D721Med (cell line): Measurements from ENCODE around the gene CD300H.

Experiments
- DNase-seq: peaks from one replicate; pipeline ENCODE4 v3.0.0; 2011; ENCODE audit warnings: low spot score; ENCODE audit not compliant: insufficient read length
- FAIRE-seq: peaks from 2 replicates; lab custom pipeline; 2011; peaks lifted over from hg19 to GRCh38; lab: Jason Lieb, UNC
- TF ChIP-seq, protein P1 (sequence below): IDR thresholded peaks from 2 replicates; pipeline ENCODE4 v1.5.1; 2012; ENCODE audit warnings: mild to moderate bottlenecking, control low read depth; ENCODE audit not compliant: insufficient read depth; ENCODE audit errors: missing control alignments

The CD300H gene

DNA sequence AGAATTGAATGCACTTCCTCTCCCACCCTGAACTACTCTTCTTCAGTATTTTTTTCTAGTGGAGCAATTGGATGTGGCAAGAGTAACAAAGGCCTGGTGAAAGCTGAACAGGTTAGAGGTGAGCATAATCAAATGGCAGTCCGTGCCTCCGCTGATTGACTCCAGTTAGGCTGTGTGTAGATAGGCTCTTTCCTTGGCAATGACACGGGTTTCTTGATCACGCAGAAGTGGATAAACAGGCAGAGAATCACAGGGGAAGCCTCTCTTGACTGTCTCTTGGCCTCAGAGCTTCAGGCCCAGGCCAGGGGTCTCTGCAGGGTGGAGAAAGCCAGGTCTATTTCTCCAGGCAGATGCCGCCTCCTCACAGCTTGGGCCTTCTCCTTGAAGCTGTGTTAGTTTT, 40.2 kb downstream of the CD300H start:
- DNase-seq (no peak), FAIRE-seq (no peak)
- TF ChIP-seq, protein P1, sequence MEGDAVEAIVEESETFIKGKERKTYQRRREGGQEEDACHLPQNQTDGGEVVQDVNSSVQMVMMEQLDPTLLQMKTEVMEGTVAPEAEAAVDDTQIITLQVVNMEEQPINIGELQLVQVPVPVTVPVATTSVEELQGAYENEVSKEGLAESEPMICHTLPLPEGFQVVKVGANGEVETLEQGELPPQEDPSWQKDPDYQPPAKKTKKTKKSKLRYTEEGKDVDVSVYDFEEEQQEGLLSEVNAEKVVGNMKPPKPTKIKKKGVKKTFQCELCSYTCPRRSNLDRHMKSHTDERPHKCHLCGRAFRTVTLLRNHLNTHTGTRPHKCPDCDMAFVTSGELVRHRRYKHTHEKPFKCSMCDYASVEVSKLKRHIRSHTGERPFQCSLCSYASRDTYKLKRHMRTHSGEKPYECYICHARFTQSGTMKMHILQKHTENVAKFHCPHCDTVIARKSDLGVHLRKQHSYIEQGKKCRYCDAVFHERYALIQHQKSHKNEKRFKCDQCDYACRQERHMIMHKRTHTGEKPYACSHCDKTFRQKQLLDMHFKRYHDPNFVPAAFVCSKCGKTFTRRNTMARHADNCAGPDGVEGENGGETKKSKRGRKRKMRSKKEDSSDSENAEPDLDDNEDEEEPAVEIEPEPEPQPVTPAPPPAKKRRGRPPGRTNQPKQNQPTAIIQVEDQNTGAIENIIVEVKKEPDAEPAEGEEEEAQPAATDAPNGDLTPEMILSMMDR, result no peak

DNA sequence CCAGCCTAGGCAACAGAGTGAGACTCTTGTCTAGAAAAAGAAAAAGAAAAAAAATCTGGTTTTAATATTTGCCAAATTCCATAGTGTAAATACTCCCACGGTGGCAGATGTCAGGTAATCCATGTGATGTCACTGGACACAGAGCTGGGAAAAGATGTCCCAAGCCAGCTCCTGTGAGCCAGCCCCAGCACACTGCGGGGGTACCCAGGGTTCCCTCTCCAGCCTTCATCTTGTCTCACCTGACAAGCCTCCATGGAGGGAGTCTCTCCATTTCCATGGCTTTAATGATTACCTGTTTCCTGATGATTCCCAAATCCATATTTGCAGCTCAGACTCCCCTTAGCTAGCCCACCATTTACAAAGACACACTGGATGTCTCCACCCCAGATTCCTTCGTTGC, 40.6 kb downstream of the CD300H start:
- no peak for DNase-seq
- TF ChIP-seq, protein P1, result no peak
- FAIRE-seq, result no peak

DNA sequence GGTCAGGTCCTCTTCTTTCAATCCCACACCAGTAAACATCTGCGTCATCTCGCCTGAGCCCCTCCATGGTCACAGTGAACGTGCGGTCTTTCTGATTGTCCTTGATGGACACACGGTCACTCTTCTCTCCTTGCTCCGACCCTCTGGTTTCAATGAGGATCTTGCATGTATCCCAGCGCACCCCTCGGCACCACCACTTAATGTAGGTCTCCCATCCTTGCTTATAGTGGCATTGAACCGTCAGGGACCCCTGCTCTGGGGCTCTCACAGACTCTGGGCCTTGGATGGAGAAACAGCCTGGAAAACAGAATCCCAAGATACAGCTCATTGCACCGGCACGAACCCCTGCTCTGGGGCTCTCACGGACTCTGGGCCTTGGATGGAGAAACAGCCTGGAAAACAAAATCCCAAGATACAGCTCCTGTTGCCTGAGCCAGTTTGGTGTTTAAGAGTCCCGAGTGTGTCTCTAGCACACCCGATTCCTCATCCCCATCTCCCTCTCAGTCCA, 41.5 kb downstream of the CD300H start:
- TF ChIP-seq, protein P1, result no peak
- FAIRE-seq (no peak), DNase-seq (no peak)

DNA sequence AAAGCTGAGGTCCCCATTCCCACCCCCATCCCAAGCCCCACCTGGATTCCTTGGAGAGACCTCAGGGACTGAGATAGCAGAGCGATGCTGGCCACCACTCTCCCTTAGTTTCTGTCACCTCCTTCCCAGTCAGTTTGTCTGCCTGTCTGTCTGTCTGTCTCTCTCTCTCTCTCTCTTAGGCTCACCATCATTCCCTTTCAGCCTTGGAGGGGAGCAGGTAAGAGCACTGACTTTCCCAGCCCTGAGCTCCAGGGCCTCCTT, 41.9 kb downstream of the CD300H start:
- TF ChIP-seq, protein P1, result no peak
- DNase-seq (no peak), FAIRE-seq (no peak)

DNA sequence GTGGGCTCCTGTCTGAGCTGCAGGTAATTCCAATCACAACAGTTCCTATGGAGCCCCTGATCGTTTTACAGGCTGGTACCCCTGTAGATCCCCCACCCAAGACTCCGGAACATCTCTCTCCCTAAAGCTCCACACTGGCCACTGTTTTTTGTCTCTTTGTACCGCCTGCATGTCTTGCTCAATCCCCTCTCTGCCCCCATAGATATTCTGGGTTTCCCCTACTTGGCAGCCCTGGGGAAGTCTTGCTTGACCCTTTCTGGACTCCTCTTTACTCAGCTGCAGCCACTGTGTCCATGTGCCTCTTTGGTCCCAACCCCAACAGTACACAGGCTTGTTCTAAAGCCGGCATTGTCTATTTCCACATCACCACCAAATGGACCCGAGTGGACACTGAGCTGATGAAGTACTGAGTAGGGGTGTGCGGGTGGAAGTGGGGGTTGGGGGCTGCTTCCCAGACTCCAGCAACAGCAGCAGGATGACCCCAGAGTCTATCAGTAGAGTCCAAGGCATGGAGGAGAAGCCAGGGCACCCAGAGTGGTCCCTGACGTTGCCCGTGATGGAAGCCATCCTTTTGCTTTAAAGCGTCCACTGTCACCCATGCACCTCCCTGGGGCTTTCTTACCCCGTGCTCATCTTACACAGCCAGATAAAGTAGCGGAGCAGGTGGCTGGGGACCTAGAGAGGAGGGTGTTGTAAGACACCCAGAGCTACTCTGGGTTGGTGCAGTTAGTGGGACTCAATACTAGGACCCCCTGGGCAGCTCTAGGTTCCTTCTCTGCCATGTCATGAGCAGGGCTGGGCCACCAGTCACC, 42.5 kb downstream of the CD300H start:
- FAIRE-seq, result no peak
- no peak for DNase-seq
- TF ChIP-seq, protein P1, result no peak

DNA sequence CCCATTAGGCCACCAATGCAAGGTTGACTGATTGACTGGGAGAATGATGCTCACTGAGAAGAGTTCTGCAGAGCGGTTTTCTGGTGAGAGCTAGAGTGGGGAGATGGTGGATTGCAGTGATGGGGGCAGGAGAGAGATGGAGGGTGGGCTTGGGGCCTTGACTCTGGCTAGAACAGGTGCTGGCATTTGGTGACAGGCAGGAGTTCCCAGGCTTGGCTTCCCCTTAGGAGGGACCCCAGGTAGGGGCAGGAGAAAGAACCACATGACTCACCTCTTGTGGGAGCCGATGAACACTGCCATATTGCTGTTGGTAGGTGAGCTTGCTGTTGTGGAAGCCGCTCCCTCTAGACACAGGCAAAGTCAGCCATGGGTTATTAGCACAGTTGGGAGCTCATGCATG, 44.0 kb downstream of the CD300H start:
- DNase-seq, result no peak
- FAIRE-seq, result no peak
- TF ChIP-seq, protein P1, result no peak

DNA sequence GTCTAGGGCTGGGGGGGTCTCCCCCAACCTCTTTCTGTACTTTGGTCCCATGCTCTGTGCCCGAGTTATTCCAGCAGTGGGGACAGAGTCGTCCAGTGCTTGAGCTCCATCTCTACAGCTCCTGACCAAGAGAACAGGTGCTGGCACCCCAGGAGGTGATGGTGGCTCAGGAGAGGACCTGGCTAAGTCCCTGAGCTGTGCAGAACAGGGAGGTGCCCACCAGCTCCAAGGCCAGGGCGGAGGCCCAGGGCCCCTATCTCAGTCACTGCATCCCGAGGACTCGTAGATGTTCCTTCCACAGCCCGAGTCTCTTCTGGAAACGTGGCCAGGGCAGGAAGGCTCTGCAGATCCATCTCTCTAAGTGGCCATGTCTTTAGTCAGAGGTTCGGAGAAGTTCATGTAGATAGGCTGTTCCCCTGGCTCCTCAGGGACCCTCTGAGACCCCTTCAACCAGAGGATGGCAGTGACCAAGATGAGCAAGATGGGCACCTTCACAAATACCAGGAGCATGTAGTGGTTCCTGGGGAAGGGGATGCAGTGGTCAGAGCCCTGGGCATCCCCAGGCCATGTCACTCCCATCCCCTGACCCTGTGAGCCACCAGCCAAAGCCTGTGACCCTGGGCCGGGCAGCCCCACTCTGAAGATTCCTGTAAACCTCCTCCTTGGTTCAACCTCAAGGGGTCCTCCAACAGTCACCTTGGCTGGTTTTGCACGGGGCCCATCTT, 44.8 kb downstream of the CD300H start:
- no peak for DNase-seq
- TF ChIP-seq, protein P1, result no peak
- no peak for FAIRE-seq
